Erythroblast (primary cell): ENCODE results near the gene CNDP1.

Source experiments
- GATA1 ChIP-seq: IDR thresholded peaks from 2 replicates; pipeline ENCODE4 v1.6.1; 2011; ENCODE audit warnings: low read depth, mild to moderate bottlenecking, control low read depth, low read length, moderate library complexity
- POLR2A ChIP-seq: IDR thresholded peaks from 2 replicates; pipeline ENCODE4 v1.6.1; 2011; ENCODE audit warnings: mild to moderate bottlenecking, low read length

DNA sequence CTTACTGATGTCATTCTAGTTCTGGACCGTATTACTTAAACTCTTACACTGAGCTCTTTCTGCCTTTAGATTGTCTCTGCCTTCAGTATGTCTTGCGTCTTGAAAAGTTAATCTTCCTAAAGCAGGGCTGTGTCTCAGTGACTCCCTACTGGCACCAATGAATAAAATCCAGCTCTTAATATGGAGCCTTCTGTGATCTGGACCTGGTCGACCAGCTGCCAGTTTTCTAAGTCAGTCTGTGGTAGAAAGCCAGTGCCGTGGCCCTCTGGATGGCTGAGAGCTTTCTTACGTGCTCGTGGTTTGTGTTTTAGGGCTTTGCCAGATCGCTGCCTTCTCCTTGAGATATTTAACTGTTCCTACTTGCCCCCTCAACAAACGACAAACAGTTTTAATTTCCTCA, 90.2 kb downstream of the CNDP1 start:
- TF ChIP-seq POLR2A (no peak), GATA1 (no peak)
